Fibroblast of skin of left quadriceps (primary cell): ENCODE results near the gene TMEM235.

Experiments
- DNase-seq, 2 experiments: peaks; one replicate each; pipeline ENCODE4 v3.0.0-alpha.2; 2013; ENCODE audit warnings: low read depth in 2 of 2

Gene TMEM235

GRCh38 chr17:78230996-78231935, at the start of gene TMEM235:
TSS of gene TMEM235 (plus strand) at chr17:78231631. CDS start at chr17:78232024, 393 bp downstream.
- DNase-seq: no peak

GRCh38 chr17:78182504-78182903, 48.9 kb upstream of the TMEM235 start:
- DNase-seq: no peak

GRCh38 chr17:78183916-78184315, 47.5 kb upstream of the TMEM235 start:
- no peak for DNase-seq

- no peak for DNase-seq
These were observed 47.1 kb upstream of the TMEM235 start for GRCh38 chr17:78184351-78184750.

GRCh38 chr17:78184868-78185267, 46.6 kb upstream of the TMEM235 start:
- no peak for DNase-seq

- DNase-seq: no peak
These were observed 45.3 kb upstream of the TMEM235 start for GRCh38 chr17:78185981-78186691.

- peak; percentile 93 for DNase-seq
These were observed 44.5 kb upstream of the TMEM235 start, which contains the start of the genes AFMID and TK1 for GRCh38 chr17:78186692-78187595. TSS of gene AFMID (plus strand) at chr17:78187362. CDS start at chr17:78187371, 9 bp downstream. TSS of gene TK1 (minus strand) at chr17:78187052. CDS start at chr17:78186994, 58 bp downstream.

- DNase-seq: no peak
These were observed 34.7 kb upstream of the TMEM235 start for GRCh38 chr17:78196716-78197115.

- no peak for DNase-seq
These were observed 34.1 kb upstream of the TMEM235 start for GRCh38 chr17:78197147-78197832.

- no peak for DNase-seq
These were observed 31.0 kb upstream of the TMEM235 start for GRCh38 chr17:78200451-78200850.

GRCh38 chr17:78202666-78203065, 28.8 kb upstream of the TMEM235 start:
- DNase-seq: no peak

GRCh38 chr17:78204387-78205123, 26.9 kb upstream of the TMEM235 start:
- DNase-seq: no peak

- DNase-seq: no peak
These were observed 26.2 kb upstream of the TMEM235 start for GRCh38 chr17:78205124-78205775.

GRCh38 chr17:78206298-78206697, 25.1 kb upstream of the TMEM235 start:
- no peak for DNase-seq

GRCh38 chr17:78208486-78208885, 22.9 kb upstream of the TMEM235 start:
- no peak for DNase-seq

GRCh38 chr17:78210111-78210510, 21.3 kb upstream of the TMEM235 start:
- DNase-seq: no peak

- no peak for DNase-seq
These were observed 20.4 kb upstream of the TMEM235 start for GRCh38 chr17:78211032-78211431.

GRCh38 chr17:78214016-78214705, 17.3 kb upstream of the TMEM235 start, which contains the start of gene BIRC5:
TSS of gene BIRC5 (plus strand) at chr17:78214253. CDS start at chr17:78214317, 64 bp downstream.
- peak; percentile 64 to 65 for DNase-seq

GRCh38 chr17:78214706-78215061, 16.7 kb upstream of the TMEM235 start:
- no peak for DNase-seq
